Calu3 (cell line): ENCODE data around the gene IMP4. TPM values are rescaled to one million over a fixed set of nuclear protein-coding genes. Genes with fewer than 3 reads are reported as not detected.

Experiments used
- BruUV-seq: library from RNA; stranded (reverse); fragments of 400-500 nt; replicated peaks from 2 replicates; lab custom pipeline; 2021; lab: Mats Ljungman, UMichigan
- CTCF ChIA-PET: fragments of 300-600 bp; sonication (Branson Sonifier 250); formaldehyde crosslinking; loops from one replicate; lab custom pipeline; 2022; ENCODE audit warnings: antibody characterized with exemption; lab: Charles Lee
- DNase-seq: peaks from one replicate; pipeline ENCODE4 v3.0.0; 2022
- H3K27ac Mint-ChIP-seq: one replicate; pipeline ENCODE4 v1.8.0; 2022; ENCODE audit warnings: mixed read lengths; ENCODE audit not compliant: unreplicated experiment
- H3K27me3 Mint-ChIP-seq: one replicate; pipeline ENCODE4 v1.8.0; 2022; ENCODE audit warnings: mixed read lengths; ENCODE audit not compliant: unreplicated experiment
- H3K36me3 Mint-ChIP-seq: one replicate; pipeline ENCODE4 v1.8.0; 2022; ENCODE audit warnings: mild to moderate bottlenecking, moderate library complexity, mixed read lengths; ENCODE audit not compliant: insufficient read depth, unreplicated experiment
- H3K4me1 Mint-ChIP-seq: one replicate; pipeline ENCODE4 v1.8.0; 2022; ENCODE audit warnings: mild to moderate bottlenecking, low read depth, mixed read lengths; ENCODE audit not compliant: unreplicated experiment
- H3K4me3 Mint-ChIP-seq: one replicate; pipeline ENCODE4 v1.8.0; 2022; ENCODE audit warnings: mild to moderate bottlenecking, low read depth, moderate library complexity, mixed read lengths; ENCODE audit not compliant: unreplicated experiment
- H3K9me3 Mint-ChIP-seq: one replicate; pipeline ENCODE4 v1.8.0; 2022; ENCODE audit warnings: low read depth, mixed read lengths; ENCODE audit not compliant: unreplicated experiment
- CTCF ChIP-seq: fragments of 200-600 bp; IDR thresholded peaks from one replicate; pipeline ENCODE4 v1.8.0; 2022; ENCODE audit warnings: antibody characterized with exemption; ENCODE audit not compliant: unreplicated experiment
- intact Hi-C: fragments of 100-400 bp; cut with micrococcal nuclease; formaldehyde crosslinking; loops from one replicate; pipeline ENCODE4 v1.10.0; 2022; ENCODE audit not compliant: unreplicated experiment
- total RNA-seq: library from RNA; stranded (reverse); gene quantifications from 2 replicates; pipeline ENCODE4 v1.2.3, GENCODE V29; 2022

The IMP4 gene
- total RNA-seq, 1 experiment from 2014 or later = 89.4 TPM

GRCh38 chr2:130318906-130319305 lies 23.8 kb upstream of the IMP4 start:
- TF ChIP-seq CTCF = no peak
- Mint-ChIP-seq H3K4me1 (no peaks in the 10 kb centered on the region), H3K9me3 (no peaks in the 10 kb centered on the region), H3K27me3 (peaks cover 9% of the 10 kb centered on the region), H3K27ac (no peak overlapping the region), H3K4me3 (no peak overlapping the region), H3K36me3 (no peaks in the 10 kb centered on the region)
- intact Hi-C loops = no loop called here
- no peak for DNase-seq
- CTCF ChIA-PET = interaction anchor here (0.5 to 1.6 kb wide), 2 partner anchors 31 to 42 kb away, joined by 3 to 5 read pairs; no protein-coding TSS in a partner anchor
- no TSS peak for BruUV-seq

GRCh38 chr2:130319536-130319935 lies 23.2 kb upstream of the IMP4 start:
- Mint-ChIP-seq H3K27me3 (peaks cover 16% of the 10 kb centered on the region), H3K4me1 (no peaks in the 10 kb centered on the region), H3K4me3 (no peak overlapping the region), H3K27ac (no peak overlapping the region), H3K9me3 (no peaks in the 10 kb centered on the region), H3K36me3 (no peaks in the 10 kb centered on the region)
- no peak for TF ChIP-seq CTCF
- no peak for DNase-seq
- intact Hi-C loops = no loop called here
- CTCF ChIA-PET = no interaction called here
- BruUV-seq = no TSS peak

- no peaks in the 10 kb centered on the region for H3K36me3 Mint-ChIP-seq
- no peak for TF ChIP-seq CTCF
- H3K27ac Mint-ChIP-seq = no peak overlapping the region
- peaks cover 77% of the 10 kb centered on the region for H3K27me3 Mint-ChIP-seq
- H3K4me3 Mint-ChIP-seq = no peak overlapping the region
- BruUV-seq = no TSS peak
- no peaks in the 10 kb centered on the region for H3K4me1 Mint-ChIP-seq
- no peak for DNase-seq
- no peaks in the 10 kb centered on the region for H3K9me3 Mint-ChIP-seq
- CTCF ChIA-PET = interaction anchor here (0.9 kb wide), 1 partner anchor 13 kb away, joined by 3 read pairs; no protein-coding TSS in a partner anchor
- intact Hi-C loops = no loop called here
These were observed 14.8 kb upstream of the IMP4 start for GRCh38 chr2:130327703-130328527.

GRCh38 chr2:130328710-130329109 lies 14.0 kb upstream of the IMP4 start:
- Mint-ChIP-seq H3K36me3 (no peaks in the 10 kb centered on the region), H3K9me3 (no peaks in the 10 kb centered on the region), H3K4me1 (no peaks in the 10 kb centered on the region), H3K27me3 (peaks cover 70% of the 10 kb centered on the region), H3K4me3 (no peak overlapping the region), H3K27ac (no peak overlapping the region)
- TF ChIP-seq CTCF = no peak
- BruUV-seq = no TSS peak
- no peak for DNase-seq
- intact Hi-C loops = no loop called here
- CTCF ChIA-PET = interaction anchor here (0.9 kb wide), 1 partner anchor 13 kb away, joined by 3 read pairs; no protein-coding TSS in a partner anchor
